Right lobe of liver (tissue), 6 donors: ENCODE data around the gene SPARCL1. TPM values are rescaled to one million over a fixed set of nuclear protein-coding genes. Genes with fewer than 3 reads are reported as not detected.
"Not testable (repeated sequence)": the region's sequence is repeated elsewhere in the genome, so short reads cannot be mapped to it uniquely, and the experiment has no call there.

Experiments used
- ATAC-seq, 4 donors: fragments of 200-7000 bp; cut with Tn5 transposase; one replicate each; pipeline ENCODE4 v1.9.1; 2020; ENCODE audit warnings: mild to moderate bottlenecking in 4 of 4, moderate library complexity in 4 of 4
- DNase-seq, 3 donors: peaks; one replicate each; pipeline ENCODE4 v3.0.0-alpha.2; 2020
- H3K27ac ChIP-seq, 3 donors: fragments of 200-600 bp; one replicate each; pipeline ENCODE4 v1.8.0; 2022
- H3K27me3 ChIP-seq, 2 donors: fragments of 200-600 bp; one replicate each; pipeline ENCODE4 v1.8.0; 2022
- H3K36me3 ChIP-seq, 4 donors: fragments of 200-600 bp; sonication (generic) in 1 of 4; one replicate each; pipeline versions ENCODE4 v1.5.1 to v1.8.0; 2017 to 2022; ENCODE audit warnings: control low read depth in 1 of 4
- H3K4me1 ChIP-seq, 4 donors: fragments of 200-600 bp; sonication (generic) in 1 of 4; one replicate each; pipeline versions ENCODE4 v1.5.1 to v1.8.0; 2017 to 2022; ENCODE audit warnings: control low read depth in 1 of 4
- H3K4me3 ChIP-seq, 3 donors: fragments of 200-600 bp; one replicate each; pipeline ENCODE4 v1.8.0; 2022
- H3K9me3 ChIP-seq, 4 donors: fragments of 200-600 bp; sonication (generic) in 1 of 4; one replicate each; pipeline versions ENCODE4 v1.5.1 to v1.8.0; 2017 to 2022; ENCODE audit warnings: control low read depth in 1 of 4
- CTCF ChIP-seq, 4 donors: fragments of 200-600 bp in 3 of 4; fragments of 450-650 bp in 1 of 4; IDR thresholded peaks; one replicate each; pipeline versions ENCODE4 v1.5.1 to v1.8.0; 2016 to 2022; ENCODE audit warnings: antibody characterized with exemption in 4 of 4, mild to moderate bottlenecking in 2 of 4
- POLR2A ChIP-seq: fragments of 450-650 bp; IDR thresholded peaks from one replicate; pipeline ENCODE4 v1.6.1; 2017; ENCODE audit warnings: antibody characterized with exemption, mild to moderate bottlenecking
- WGBS: methylation state at CpG from one replicate; pipeline ENCODE4 v1.1.6; 2018; ENCODE audit warnings: low coverage, low lambda C conversion rate; ENCODE audit not compliant: insufficient coverage; ENCODE audit errors: missing lambda C conversion rate; 5-methylcytosine and 5-hydroxymethylcytosine counted together
- intact Hi-C, 2 donors: fragments of 100-400 bp; cut with DNase I; formaldehyde crosslinking; loops; one replicate each; pipeline versions ENCODE4 v1.11.2 to v1.14.1; 2022
- long read RNA-seq: library from polyadenylated mRNA; unstranded; transcript quantifications from one replicate; pipeline ENCODE4 v2.0.0, GENCODE V29; 2019
- total RNA-seq, 6 experiments: library from RNA; depleted of rRNA in 2 of 6; stranded (reverse); fragments of >200 nt in 2 of 6; fragmentation: NEBNext Ultra II Directional in 3 of 6; extraction: Animal tissue kit (Norgen Biotek cat#: 25700) in 3 of 6; gene quantifications; one replicate each; pipeline versions ENCODE4 v1.1.0 to v1.2.4, GENCODE V29; 2016 to 2023
- donor health status: DM: no; HTN: yes; CAD: no.
- donor health status: DM: no; HTN: no; CAD: no.
- donor health status: DM: no; HTN: no; CAD: no.
- donor health status: DM: no; HTN: yes; CAD: no.
- donor health status: DM: no; HTN: yes; CAD: no.

The SPARCL1 gene
- 10 to 100 TPM in 3 of 6 experiments, 1 to 10 TPM in 3; 5.3 to 14.3 (median 9.1) TPM for total RNA-seq
- long read RNA-seq, partial matches to known transcripts, result 6 of 6 reads
- long read RNA-seq, other reads (novel, unspliced or antisense), result 0 of 6 reads

GRCh38 chr4:87529187-87529586 is at the start of gene SPARCL1:
SPARCL1 (minus strand) TSS chr4:87529376; CDS start chr4:87499574, 29,802 bp downstream.
- DNase-seq, result no peak
- H3K9me3 ChIP-seq, result no peaks in the 10 kb centered on the region
- 55% methylated on average over 4 of the region's 4 CpGs for WGBS
- H3K27ac ChIP-seq, result peak within 1 kb of the TSS in 1 of 3 donors; percentile 13
- no peaks in the 10 kb centered on the region for H3K36me3 ChIP-seq
- no peak for ATAC-seq
- intact Hi-C loops, result no loop called here
- H3K4me1 ChIP-seq, result peaks cover 0 to 19% (median 0%) of the 10 kb centered on the region in 4 donors
- H3K27me3 ChIP-seq, result no peaks in the 10 kb centered on the region
- H3K4me3 ChIP-seq, result peak within 1 kb of the TSS in 2 of 3 donors; percentile 1 to 8
- TF ChIP-seq CTCF (IDR thresholded peaks at IDR 0.05) (no peak), POLR2A (no peak)

GRCh38 chr4:87575983-87576382 is 46.8 kb upstream of the SPARCL1 start:
- DNase-seq (no peak), ATAC-seq (no peak)
- Histone ChIP-seq H3K9me3 (no peaks in the 10 kb centered on the region), H3K27ac (no peak overlapping the region), H3K27me3 (no peaks in the 10 kb centered on the region), H3K4me3 (no peak overlapping the region), H3K4me1 (no peaks in the 10 kb centered on the region), H3K36me3 (no peaks in the 10 kb centered on the region)
- TF ChIP-seq CTCF (IDR thresholded peaks at IDR 0.05) (no peak), POLR2A (no peak)
- intact Hi-C loops, result no loop called here

GRCh38 chr4:87575408-87575807 is 46.2 kb upstream of the SPARCL1 start:
- Histone ChIP-seq H3K9me3 (no peaks in the 10 kb centered on the region), H3K4me3 (no peak overlapping the region), H3K36me3 (no peaks in the 10 kb centered on the region), H3K4me1 (no peaks in the 10 kb centered on the region), H3K27ac (no peak overlapping the region), H3K27me3 (no peaks in the 10 kb centered on the region)
- intact Hi-C loops, result no loop called here
- no peak for DNase-seq
- TF ChIP-seq POLR2A (no peak), CTCF (IDR thresholded peaks at IDR 0.05) (no peak)
- 62% methylated on average over 1 of the region's 1 CpG for WGBS
- no peak for ATAC-seq

GRCh38 chr4:87574996-87575395 is 45.8 kb upstream of the SPARCL1 start:
- Histone ChIP-seq H3K4me1 (no peaks in the 10 kb centered on the region), H3K9me3 (no peaks in the 10 kb centered on the region), H3K27ac (no peak overlapping the region), H3K27me3 (no peaks in the 10 kb centered on the region), H3K4me3 (no peak overlapping the region), H3K36me3 (no peaks in the 10 kb centered on the region)
- TF ChIP-seq CTCF (IDR thresholded peaks at IDR 0.05), result no peak
- TF ChIP-seq POLR2A, result no peak
- 45% methylated on average over 3 of the region's 3 CpGs for WGBS
- intact Hi-C loops, result no loop called here
- DNase-seq, result no peak
- ATAC-seq, result no peak

- intact Hi-C loops, H3K27me3 ChIP-seq, H3K36me3 ChIP-seq, H3K9me3 ChIP-seq, H3K27ac ChIP-seq, H3K4me3 ChIP-seq, ATAC-seq, H3K4me1 ChIP-seq, DNase-seq: not testable (repeated sequence)
These were observed 45.2 kb upstream of the SPARCL1 start for GRCh38 chr4:87574376-87574775.
